ENCODE results near the gene HPCAL1. TPM values are rescaled to one million over a fixed set of nuclear protein-coding genes. Genes with fewer than 3 reads are reported as not detected.

HPCAL1 gene
- total RNA-seq, 1 experiment from 2014 or later: 35.1 TPM

GRCh38 chr2:10370895-10371294, 68.2 kb downstream of the HPCAL1 start:
- H3K9me3 Mint-ChIP-seq (ENCODE audit: low read depth, unreplicated experiment): no peaks in the 10 kb centered on the region
- intact Hi-C loops (cut with micrococcal nuclease; ENCODE audit: unreplicated experiment): no loop called here

GRCh38 chr2:10371441-10372196, 68.9 kb downstream of the HPCAL1 start:
- no peak overlapping the region for H3K4me3 Mint-ChIP-seq (ENCODE audit: low read depth, unreplicated experiment)
- no TSS peak for BruUV-seq (replicated peaks)
- no peak for TF ChIP-seq CTCF (IDR thresholded peaks at IDR 0.05; ENCODE audit: unreplicated experiment)
- no peaks in the 10 kb centered on the region for H3K27me3 Mint-ChIP-seq (ENCODE audit: unreplicated experiment)
- no peak for DNase-seq
- H3K4me1 Mint-ChIP-seq (ENCODE audit: low read depth, unreplicated experiment): peaks cover 15% of the 10 kb centered on the region
- H3K9me3 Mint-ChIP-seq (ENCODE audit: low read depth, unreplicated experiment): no peaks in the 10 kb centered on the region
- H3K27ac Mint-ChIP-seq (ENCODE audit: unreplicated experiment): no peak overlapping the region
- intact Hi-C loops (cut with micrococcal nuclease; ENCODE audit: unreplicated experiment): no loop called here
- CTCF ChIA-PET: no interaction called here
- no peaks in the 10 kb centered on the region for H3K36me3 Mint-ChIP-seq (ENCODE audit: insufficient read depth, unreplicated experiment)

More at GRCh38 chr2:10370895-10371294, 68.2 kb downstream of the HPCAL1 start:
- CTCF ChIA-PET: no interaction called here
- H3K36me3 Mint-ChIP-seq (ENCODE audit: insufficient read depth, unreplicated experiment): no peaks in the 10 kb centered on the region
- DNase-seq: no peak
- TF ChIP-seq CTCF (IDR thresholded peaks at IDR 0.05; ENCODE audit: unreplicated experiment): no peak
- H3K27ac Mint-ChIP-seq (ENCODE audit: unreplicated experiment): no peak overlapping the region
- BruUV-seq (replicated peaks): no TSS peak
- H3K27me3 Mint-ChIP-seq (ENCODE audit: unreplicated experiment): no peaks in the 10 kb centered on the region
- H3K4me3 Mint-ChIP-seq (ENCODE audit: low read depth, unreplicated experiment): no peak overlapping the region
- peaks cover 15% of the 10 kb centered on the region for H3K4me1 Mint-ChIP-seq (ENCODE audit: low read depth, unreplicated experiment)

- no peaks in the 10 kb centered on the region for H3K9me3 Mint-ChIP-seq (ENCODE audit: low read depth, unreplicated experiment)
- DNase-seq: no peak
- intact Hi-C loops (cut with micrococcal nuclease; ENCODE audit: unreplicated experiment): no loop called here
- no peak for TF ChIP-seq CTCF (IDR thresholded peaks at IDR 0.05; ENCODE audit: unreplicated experiment)
- CTCF ChIA-PET: no interaction called here
- H3K4me1 Mint-ChIP-seq (ENCODE audit: low read depth, unreplicated experiment): peaks cover 15% of the 10 kb centered on the region
- H3K36me3 Mint-ChIP-seq (ENCODE audit: insufficient read depth, unreplicated experiment): no peaks in the 10 kb centered on the region
- no peak overlapping the region for H3K27ac Mint-ChIP-seq (ENCODE audit: unreplicated experiment)
- no peaks in the 10 kb centered on the region for H3K27me3 Mint-ChIP-seq (ENCODE audit: unreplicated experiment)
- H3K4me3 Mint-ChIP-seq (ENCODE audit: low read depth, unreplicated experiment): no peak overlapping the region
- BruUV-seq (replicated peaks): no TSS peak
Observed at GRCh38 chr2:10372203-10372861, 69.6 kb downstream of the HPCAL1 start.

GRCh38 chr2:10372862-10373240, 70.1 kb downstream of the HPCAL1 start:
- no peak for TF ChIP-seq CTCF (IDR thresholded peaks at IDR 0.05; ENCODE audit: unreplicated experiment)
- no TSS peak for BruUV-seq (replicated peaks)
- DNase-seq: no peak
- H3K36me3 Mint-ChIP-seq (ENCODE audit: insufficient read depth, unreplicated experiment): no peaks in the 10 kb centered on the region
- no peak overlapping the region for H3K27ac Mint-ChIP-seq (ENCODE audit: unreplicated experiment)
- intact Hi-C loops (cut with micrococcal nuclease; ENCODE audit: unreplicated experiment): no loop called here
- H3K4me3 Mint-ChIP-seq (ENCODE audit: low read depth, unreplicated experiment): no peak overlapping the region
- H3K9me3 Mint-ChIP-seq (ENCODE audit: low read depth, unreplicated experiment): no peaks in the 10 kb centered on the region
- CTCF ChIA-PET: no interaction called here
- H3K27me3 Mint-ChIP-seq (ENCODE audit: unreplicated experiment): no peaks in the 10 kb centered on the region
- peaks cover 15% of the 10 kb centered on the region for H3K4me1 Mint-ChIP-seq (ENCODE audit: low read depth, unreplicated experiment)
